GM23248 (cell line): ENCODE results near the gene CELSR3. TPM values are rescaled to one million over a fixed set of nuclear protein-coding genes. Genes with fewer than 3 reads are reported as not detected.
A peak's percentile ranks its signal among the peaks of the same experiment; 100 is the strongest.

Experiments used
- DNase-seq: peaks from one replicate; pipeline ENCODE4 v3.0.0-alpha.2; 2015
- H2AFZ ChIP-seq: fragments of 200-600 bp; sonication (generic); 2 replicates; pipeline ENCODE4 v1.6.1; 2016; ENCODE audit warnings: antibody characterized with exemption
- H3F3A ChIP-seq: fragments of 200-600 bp; sonication (generic); 2 replicates; pipeline ENCODE4 v1.6.1; 2016; ENCODE audit warnings: mild to moderate bottlenecking, antibody characterized with exemption, mixed run types; ENCODE audit not compliant: insufficient read depth
- H3K27ac ChIP-seq: fragments of 200-600 bp; sonication (generic); 2 replicates; pipeline ENCODE4 v1.5.1; 2016; ENCODE audit warnings: mild to moderate bottlenecking
- H3K27me3 ChIP-seq: fragments of 200-600 bp; sonication (generic); replicated peaks from 2 replicates; pipeline ENCODE4 v1.6.1; 2016; ENCODE audit warnings: mild to moderate bottlenecking; ENCODE audit not compliant: insufficient read depth
- H3K36me3 ChIP-seq: fragments of 200-600 bp; sonication (generic); 2 replicates; pipeline ENCODE4 v1.6.1; 2016; ENCODE audit warnings: low read depth, mild to moderate bottlenecking
- H3K4me1 ChIP-seq: fragments of 200-600 bp; sonication (generic); 2 replicates; pipeline ENCODE4 v1.6.1; 2016; ENCODE audit warnings: mild to moderate bottlenecking; ENCODE audit not compliant: insufficient read depth
- H3K4me2 ChIP-seq: fragments of 200-600 bp; sonication (generic); one replicate; pipeline ENCODE4 v1.6.1; 2016; ENCODE audit warnings: mild to moderate bottlenecking; ENCODE audit not compliant: unreplicated experiment
- H3K4me3 ChIP-seq: fragments of 200-600 bp; sonication (generic); 2 replicates; pipeline ENCODE4 v1.5.1; 2016; ENCODE audit warnings: mild to moderate bottlenecking
- H3K79me2 ChIP-seq: fragments of 200-600 bp; sonication (generic); 2 replicates; pipeline ENCODE4 v1.6.1; 2016; ENCODE audit warnings: mild to moderate bottlenecking; ENCODE audit not compliant: insufficient read depth
- H3K9ac ChIP-seq: fragments of 200-600 bp; sonication (generic); 2 replicates; pipeline ENCODE4 v1.6.1; 2016; ENCODE audit warnings: mild to moderate bottlenecking
- H3K9me2 ChIP-seq: fragments of 200-600 bp; sonication (generic); 2 replicates; pipeline ENCODE4 v1.6.1; 2016; ENCODE audit warnings: mixed run types, mild to moderate bottlenecking, moderate library complexity; ENCODE audit not compliant: insufficient read depth
- H3K9me3 ChIP-seq: fragments of 200-600 bp; sonication (generic); one replicate; pipeline ENCODE4 v1.6.1; 2017; ENCODE audit warnings: low read depth
- H4K20me1 ChIP-seq: fragments of 200-600 bp; sonication (generic); 2 replicates; pipeline ENCODE4 v1.6.0; 2016; ENCODE audit not compliant: insufficient read depth
- EZH2 ChIP-seq: fragments of 200-600 bp; sonication (generic); IDR thresholded peaks from 2 replicates; pipeline ENCODE4 v1.6.1; 2018; ENCODE audit warnings: antibody characterized with exemption, mild to moderate bottlenecking; ENCODE audit not compliant: insufficient read depth, poor library complexity, severe bottlenecking
- EZH2phosphoT487 ChIP-seq: fragments of 200-600 bp; sonication (generic); IDR thresholded peaks from 2 replicates; pipeline ENCODE4 v1.6.1; 2018; ENCODE audit warnings: antibody characterized with exemption, moderate library complexity, mild to moderate bottlenecking, low read depth; ENCODE audit not compliant: insufficient read depth
- WGBS, 2 experiments: methylation state at CpG; one replicate each; pipeline ENCODE4 v1.1.6; 2015 to 2017; ENCODE audit warnings: low lambda C conversion rate in 2 of 2, low coverage in 1 of 2; ENCODE audit errors: missing lambda C conversion rate in 2 of 2; 5-methylcytosine and 5-hydroxymethylcytosine counted together
- in situ Hi-C: fragments of 300-500 bp; cut with MboI; formaldehyde crosslinking; loops from 2 replicates; pipeline ENCODE4 v1.15.0; 2020
- polyA plus RNA-seq: library from polyadenylated mRNA; unstranded; fragments of >200 nt; fragmentation: Nextera tagmentation; extraction: Ambion mirVana; gene quantifications from 2 replicates; pipeline ENCODE4 v1.2.1, GENCODE V29; 2016
- total RNA-seq: library from RNA; depleted of rRNA; stranded (reverse); fragments of >200 nt; shearing (Covaris generic); gene quantifications from 2 replicates; pipeline ENCODE4 v1.2.3, GENCODE V29; 2014

The CELSR3 gene
- total and polyA plus RNA-seq, 2 experiments from 2014 or later = 0.40 to 1.4 TPM

DNA sequence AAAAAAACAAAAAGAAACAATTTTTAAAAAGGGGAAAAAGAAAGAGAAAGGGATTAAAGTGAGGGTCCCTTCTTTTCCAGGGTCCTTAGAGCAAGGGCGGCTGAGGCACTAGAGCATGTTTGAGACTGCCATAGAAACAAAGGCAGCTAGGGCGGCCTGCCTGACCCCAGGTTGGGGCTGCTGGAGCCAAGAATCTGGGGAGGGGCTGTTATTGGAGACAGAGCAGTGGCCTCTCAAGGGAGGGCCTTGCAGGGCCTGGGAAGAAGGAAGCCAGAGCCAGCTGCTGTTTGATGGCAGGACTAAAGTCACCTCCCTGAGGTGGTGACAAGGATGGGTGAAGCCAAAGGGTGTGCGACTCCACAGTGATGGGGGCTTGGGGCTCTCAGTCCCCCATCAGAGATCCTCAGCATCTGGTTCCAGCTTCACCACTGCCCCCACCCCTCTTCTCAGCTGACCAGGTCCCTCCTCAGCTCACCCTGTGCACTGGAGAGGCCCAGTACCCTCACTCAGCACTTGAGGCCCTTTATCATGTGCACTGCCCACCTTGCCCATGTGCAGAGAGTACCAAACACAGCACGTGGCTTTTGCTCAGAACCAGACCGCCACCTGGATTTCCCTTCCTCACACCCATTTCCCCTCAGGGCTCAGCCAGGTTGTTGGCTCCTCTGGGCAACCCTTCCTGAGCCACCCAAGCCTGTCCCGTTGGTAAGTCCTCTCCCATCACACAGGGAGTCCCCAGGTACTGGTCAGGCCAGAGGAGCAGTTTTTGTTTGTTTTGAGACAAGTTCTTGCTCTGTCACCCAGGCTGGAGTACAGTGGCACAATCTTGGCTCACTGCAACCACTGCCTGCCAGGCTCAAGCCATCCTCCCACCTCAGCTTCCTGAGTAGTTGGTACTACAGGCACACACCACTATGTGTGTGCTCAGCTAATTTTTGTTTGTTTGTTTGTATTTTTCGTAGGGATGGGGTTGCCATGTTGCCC lies 42.9 kb downstream of the CELSR3 start:
- TF ChIP-seq EZH2 (no peak), EZH2phosphoT487 (no peak)
- Histone ChIP-seq H2AFZ (no peak overlapping the region), H3K79me2 (no peaks in the 10 kb centered on the region), H4K20me1 (no peaks in the 10 kb centered on the region), H3K27me3 (no peaks in the 10 kb centered on the region), H3K27ac (no peak overlapping the region), H3K4me2 (no peak overlapping the region), H3K9ac (no peak overlapping the region), H3F3A (peaks cover 13% of the 10 kb centered on the region), H3K36me3 (no peaks in the 10 kb centered on the region), H3K4me3 (no peak overlapping the region), H3K4me1 (peaks cover 1% of the 10 kb centered on the region; the same call in 1 of the 2 replicates), H3K9me3 (no peaks in the 10 kb centered on the region), H3K9me2 (no peaks in the 10 kb centered on the region)
- no peak for DNase-seq
- 77 to 78% methylated on average over 7 of the region's 7 CpGs for WGBS, 2 experiments
- in situ Hi-C loops = no loop called here

DNA sequence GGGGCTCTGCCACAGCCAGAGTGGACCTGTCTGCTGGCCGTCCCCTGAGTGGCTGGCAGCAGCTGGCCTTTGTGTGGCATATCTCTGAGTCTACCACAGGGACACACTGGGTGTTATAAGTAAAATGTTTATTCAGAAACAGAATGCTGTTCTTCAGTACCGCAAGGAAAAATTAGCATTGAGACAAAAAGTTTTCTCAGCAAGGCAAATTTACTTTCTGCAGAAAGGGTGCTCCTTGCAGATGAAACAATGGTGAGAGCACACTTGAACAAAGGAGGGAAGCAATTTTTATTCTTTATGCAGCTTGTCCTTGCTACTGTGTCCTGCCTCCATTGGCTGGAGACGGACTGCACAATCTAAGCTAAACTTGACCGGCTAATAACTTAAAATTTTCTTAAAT lies 45.1 kb downstream of the CELSR3 start:
- WGBS, 2 experiments = 83% methylated on average over 4 of the region's 4 CpGs
- in situ Hi-C loops = no loop called here
- DNase-seq = no peak
- Histone ChIP-seq H3K9ac (no peak overlapping the region), H3K79me2 (no peaks in the 10 kb centered on the region), H3K9me2 (no peaks in the 10 kb centered on the region), H3K27ac (no peak overlapping the region), H3F3A (peaks cover 19% of the 10 kb centered on the region), H3K9me3 (no peaks in the 10 kb centered on the region), H2AFZ (no peak overlapping the region), H3K4me3 (no peak overlapping the region), H3K4me1 (peaks cover 14% of the 10 kb centered on the region), H3K4me2 (no peak overlapping the region), H3K27me3 (no peaks in the 10 kb centered on the region), H3K36me3 (no peaks in the 10 kb centered on the region), H4K20me1 (no peaks in the 10 kb centered on the region)
- TF ChIP-seq EZH2phosphoT487 (no peak), EZH2 (no peak)

DNA sequence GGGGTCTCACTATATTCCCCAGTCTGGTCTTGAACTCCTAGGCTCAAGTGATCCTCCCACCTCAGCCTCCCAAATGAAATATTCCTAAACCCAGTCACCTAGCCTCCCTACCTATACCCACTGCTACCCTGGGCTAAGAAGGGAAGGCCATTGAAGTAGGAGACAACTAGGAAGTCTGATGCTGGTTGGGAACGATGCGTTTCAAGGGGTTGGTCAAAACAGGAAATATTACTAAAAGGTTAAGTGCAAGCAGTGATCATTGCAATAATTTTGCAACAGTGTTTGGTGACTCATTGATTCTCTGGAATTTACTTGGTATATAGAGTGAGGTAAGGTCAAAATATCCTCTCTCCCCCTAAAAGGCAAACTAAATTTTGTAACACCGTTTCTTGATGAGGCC lies 48.6 kb downstream of the CELSR3 start:
- peak overlapping the region; percentile 75 for H2AFZ ChIP-seq
- H3K4me2 ChIP-seq = no peak overlapping the region

DNA sequence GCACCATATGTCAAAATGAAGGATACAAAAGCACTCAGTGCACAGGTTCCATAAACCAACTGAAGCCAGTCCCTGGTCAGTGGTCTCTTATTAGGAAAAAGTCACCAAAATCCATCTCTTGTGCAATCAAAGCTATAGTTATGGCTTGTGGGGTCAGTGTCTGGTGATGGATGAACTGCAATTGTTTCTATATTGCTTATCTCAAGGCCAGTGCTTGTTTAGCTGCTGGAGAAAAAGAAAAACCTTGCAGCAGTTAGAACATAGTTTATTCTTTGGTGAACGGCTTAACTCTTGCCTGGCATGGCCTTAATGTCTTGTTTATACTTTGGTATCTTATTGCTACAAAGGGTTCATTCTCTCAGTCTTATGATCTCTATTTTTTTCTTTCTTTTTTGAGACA lies 50.4 kb downstream of the CELSR3 start:
- H3K79me2 ChIP-seq = peaks cover 21% of the 10 kb centered on the region
- DNase-seq = no peak
- no peaks in the 10 kb centered on the region for H3K27me3 ChIP-seq
- no peaks in the 10 kb centered on the region for H3K9me3 ChIP-seq
- no peak overlapping the region for H2AFZ ChIP-seq
- no peak for TF ChIP-seq EZH2
- no peak for TF ChIP-seq EZH2phosphoT487
- WGBS, 2 experiments = 58 to 68% methylated on average over 1 of the region's 1 CpG
- H3K4me2 ChIP-seq = no peak overlapping the region
- H3K9ac ChIP-seq = no peak overlapping the region
- no peaks in the 10 kb centered on the region for H3K36me3 ChIP-seq
- no peaks in the 10 kb centered on the region for H3K9me2 ChIP-seq
- no peak overlapping the region for H3K27ac ChIP-seq
- H3F3A ChIP-seq = peaks cover 6% of the 10 kb centered on the region
- no peaks in the 10 kb centered on the region for H4K20me1 ChIP-seq
- in situ Hi-C loops = no loop called here
- no peak overlapping the region for H3K4me3 ChIP-seq
- peaks cover 21% of the 10 kb centered on the region for H3K4me1 ChIP-seq

More for the DNA sequence above, 48.6 kb downstream of the CELSR3 start:
- in situ Hi-C loops = no loop called here
- peaks cover 15% of the 10 kb centered on the region for H3F3A ChIP-seq
- H3K4me3 ChIP-seq = no peak overlapping the region
- no peaks in the 10 kb centered on the region for H3K27me3 ChIP-seq
- H3K9me2 ChIP-seq = no peaks in the 10 kb centered on the region
- no peaks in the 10 kb centered on the region for H3K36me3 ChIP-seq
- WGBS, 2 experiments = 8 to 11% methylated on average over 3 of the region's 3 CpGs
- H3K9me3 ChIP-seq = no peaks in the 10 kb centered on the region
- peaks cover 14% of the 10 kb centered on the region for H3K4me1 ChIP-seq
- peak overlapping the region; percentile 86 for H3K27ac ChIP-seq
- H3K79me2 ChIP-seq = peaks cover 4% of the 10 kb centered on the region
- peak overlapping the region; percentile 60 for H3K9ac ChIP-seq
- TF ChIP-seq EZH2phosphoT487 (no peak), EZH2 (no peak)
- peak; percentile 85 for DNase-seq
- H4K20me1 ChIP-seq = no peaks in the 10 kb centered on the region
